Measurements from ENCODE around the gene ACOXL. TPM values are rescaled to one million over a fixed set of nuclear protein-coding genes. Genes with fewer than 3 reads are reported as not detected.

The ACOXL gene
- total RNA-seq, 2 experiments from 2014 or later: 0.14 to 0.56 TPM

GRCh38 chr2:110828330-110828729, 96.0 kb downstream of the ACOXL start:
- peaks cover 22% of the 10 kb centered on the region for H3K4me1 Mint-ChIP-seq (ENCODE audit: low read depth)
- intact Hi-C loops (cut with micrococcal nuclease): no loop called here
- H3K9me3 Mint-ChIP-seq: peaks cover 8% of the 10 kb centered on the region
- peaks cover 2% of the 10 kb centered on the region for H3K36me3 Mint-ChIP-seq (ENCODE audit: low read depth)
- ChIA-PET CTCF (interaction anchor here (1.2 kb wide), 1 partner anchor 10 kb away, joined by 4 read pairs; no protein-coding TSS in a partner anchor), POLR2A (no interaction called here)
- no peak for ATAC-seq
- H3K4me3 Mint-ChIP-seq: no peak overlapping the region
- no peak for TF ChIP-seq CTCF (IDR thresholded peaks at IDR 0.05)
- DNase-seq: no peak
- peaks cover 3% of the 10 kb centered on the region for H3K27me3 Mint-ChIP-seq
- no peak overlapping the region for H3K27ac Mint-ChIP-seq

- H3K27me3 Mint-ChIP-seq: peaks cover 5% of the 10 kb centered on the region
- no peak overlapping the region for H3K4me3 Mint-ChIP-seq
- ATAC-seq: no peak
- TF ChIP-seq CTCF (IDR thresholded peaks at IDR 0.05): no peak
- H3K36me3 Mint-ChIP-seq (ENCODE audit: low read depth): no peaks in the 10 kb centered on the region
- DNase-seq: no peak
- intact Hi-C loops (cut with micrococcal nuclease): no loop called here
- ChIA-PET POLR2A (interaction anchor here (1.1 kb wide), 1 partner anchor 11 kb away, joined by 4 read pairs; no protein-coding TSS in a partner anchor), CTCF (interaction anchor here (1.2 kb wide), 2 partner anchors 11 to 23 kb away, joined by 3 to 4 read pairs; no protein-coding TSS in a partner anchor)
- peaks cover 30% of the 10 kb centered on the region for H3K4me1 Mint-ChIP-seq (ENCODE audit: low read depth)
- peaks cover 2% of the 10 kb centered on the region for H3K9me3 Mint-ChIP-seq
- H3K27ac Mint-ChIP-seq: no peak overlapping the region
These were observed 97.2 kb downstream of the ACOXL start for GRCh38 chr2:110829413-110830146.

GRCh38 chr2:110832740-110833139, 100.4 kb downstream of the ACOXL start:
- intact Hi-C loops (cut with micrococcal nuclease): no loop called here
- peaks cover 8% of the 10 kb centered on the region for H3K27me3 Mint-ChIP-seq
- DNase-seq: no peak

GRCh38 chr2:110834134-110834827, 101.9 kb downstream of the ACOXL start:
- Mint-ChIP-seq H3K9me3 (no peaks in the 10 kb centered on the region), H3K4me3 (no peak overlapping the region), H3K4me1 (ENCODE audit: low read depth) (peaks cover 32% of the 10 kb centered on the region), H3K27ac (no peak overlapping the region), H3K36me3 (ENCODE audit: low read depth) (no peaks in the 10 kb centered on the region), H3K27me3 (peaks cover 8% of the 10 kb centered on the region)
- DNase-seq (no peak), ATAC-seq (no peak)
- TF ChIP-seq CTCF (IDR thresholded peaks at IDR 0.05): no peak
- CTCF ChIA-PET: interaction anchor here (1.2 to 2.8 kb wide), 5 partner anchors 8 to 24 kb away, joined by 4 to 16 read pairs (median 5); no protein-coding TSS in a partner anchor
- intact Hi-C loops (cut with micrococcal nuclease): no loop called here
- POLR2A ChIA-PET: interaction anchor here (2.1 kb wide), 1 partner anchor 19 kb away, joined by 7 read pairs; no protein-coding TSS in a partner anchor

More at GRCh38 chr2:110832740-110833139, 100.4 kb downstream of the ACOXL start:
- ATAC-seq: no peak
- Mint-ChIP-seq H3K27ac (no peak overlapping the region), H3K9me3 (no peaks in the 10 kb centered on the region), H3K4me1 (ENCODE audit: low read depth) (peaks cover 24% of the 10 kb centered on the region), H3K36me3 (ENCODE audit: low read depth) (no peaks in the 10 kb centered on the region), H3K4me3 (no peak overlapping the region)
- CTCF ChIA-PET: interaction anchor here (0.6 to 2.0 kb wide), 6 partner anchors 11 to 222 kb away, joined by 3 to 13 read pairs (median 4); no protein-coding TSS in a partner anchor
- TF ChIP-seq CTCF (IDR thresholded peaks at IDR 0.05): no peak
- POLR2A ChIA-PET: no interaction called here

All from activated CD8-positive, alpha-beta T cell treated with anti-CD3 and anti-CD28 coated beads for 36 hours (primary cell).